Ectodermal cell (in vitro differentiated cells): ENCODE data around the gene NMU.
"Not testable (repeated sequence)": the region's sequence is repeated elsewhere in the genome, so short reads cannot be mapped to it uniquely, and the experiment has no call there.

Experiments
- H3K27ac ChIP-seq: 2 replicates; pipeline ENCODE4 v1.7.0; 2013; ENCODE audit warnings: mild to moderate bottlenecking, low read depth, low read length; ENCODE audit not compliant: insufficient read depth, poor library complexity, severe bottlenecking
- H3K27me3 ChIP-seq: 2 replicates; pipeline ENCODE4 v1.7.0; 2013; ENCODE audit warnings: mild to moderate bottlenecking, low read length; ENCODE audit not compliant: insufficient read depth, control insufficient read depth, poor library complexity, severe bottlenecking
- H3K36me3 ChIP-seq: one replicate; pipeline ENCODE4 v1.7.0; 2013; ENCODE audit warnings: low read length; ENCODE audit not compliant: control insufficient read depth, insufficient read depth
- H3K4me1 ChIP-seq: one replicate; pipeline ENCODE4 v1.7.0; 2013; ENCODE audit warnings: low read length; ENCODE audit not compliant: control insufficient read depth, insufficient read depth
- H3K4me3 ChIP-seq: 2 replicates; pipeline ENCODE4 v1.7.0; 2013; ENCODE audit warnings: low read depth, low read length, control low read depth; ENCODE audit not compliant: insufficient read depth
- H3K9me3 ChIP-seq: 2 replicates; pipeline ENCODE4 v1.7.0; 2013; ENCODE audit warnings: mild to moderate bottlenecking, low read length, moderate library complexity; ENCODE audit not compliant: control insufficient read depth
- WGBS, 2 experiments: methylation state at CpG; one replicate each; pipeline ENCODE4 v1.1.7; 2013; ENCODE audit warnings: missing lambda C conversion rate in 2 of 2; 5-methylcytosine and 5-hydroxymethylcytosine counted together

Gene NMU

DNA sequence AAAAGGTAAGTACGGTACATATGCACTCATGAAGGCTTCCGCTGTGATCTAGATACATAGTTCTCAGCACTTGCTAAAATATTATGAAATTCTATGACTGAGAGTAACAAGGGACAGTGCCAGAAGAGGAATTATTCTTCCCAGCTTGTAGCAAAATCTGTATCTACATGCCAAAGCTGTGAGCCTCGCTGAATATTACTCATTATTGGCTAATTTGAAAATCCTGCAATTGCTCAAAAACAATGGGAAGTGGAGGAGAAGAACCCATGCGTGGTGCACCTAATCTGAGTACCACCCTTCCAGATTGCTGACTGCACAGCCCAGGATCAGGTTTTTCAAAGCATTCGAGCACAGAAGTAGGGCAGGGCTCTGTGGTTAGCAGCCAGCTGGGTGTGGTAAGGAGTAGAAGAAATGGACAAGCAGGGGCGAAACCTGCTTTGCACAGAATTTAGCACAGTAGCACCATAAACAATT is 26.7 kb downstream of the NMU start:
- Histone ChIP-seq H3K4me3 (no peak overlapping the region), H3K36me3 (no peaks in the 10 kb centered on the region), H3K9me3 (no peaks in the 10 kb centered on the region), H3K4me1 (no peaks in the 10 kb centered on the region), H3K27me3 (no peaks in the 10 kb centered on the region), H3K27ac (no peak overlapping the region)
- WGBS, 2 experiments: 86 to 93% methylated on average over 4 to 6 of the region's 6 CpGs

DNA sequence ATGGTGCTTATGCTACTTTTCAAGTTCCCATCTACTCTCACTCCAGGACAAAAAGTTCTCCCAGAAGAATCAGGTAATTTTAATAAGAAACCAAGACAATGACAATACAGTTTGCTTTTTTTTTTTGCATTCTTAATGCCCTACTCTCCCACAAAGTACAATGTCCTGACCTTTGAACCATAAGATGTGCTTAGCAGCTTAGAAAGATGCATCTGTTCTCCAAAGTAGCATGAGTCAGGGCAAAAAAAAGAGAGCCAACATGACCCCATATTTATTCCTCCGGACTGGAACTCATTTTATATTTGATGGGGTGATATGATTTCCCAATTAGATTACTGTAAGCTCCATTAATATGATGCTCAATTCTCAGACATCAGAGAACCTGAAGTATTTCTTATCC is 27.5 kb downstream of the NMU start:
- H3K27ac ChIP-seq: no peak overlapping the region
- H3K9me3 ChIP-seq: no peaks in the 10 kb centered on the region
- WGBS, 2 experiments: 100% methylated on average over 1 of the region's 1 CpG; no CpG with 5 or more reads in 1 of the 2 experiments
- no peaks in the 10 kb centered on the region for H3K27me3 ChIP-seq
- no peaks in the 10 kb centered on the region for H3K4me1 ChIP-seq
- no peak overlapping the region for H3K4me3 ChIP-seq
- H3K36me3 ChIP-seq: no peaks in the 10 kb centered on the region

DNA sequence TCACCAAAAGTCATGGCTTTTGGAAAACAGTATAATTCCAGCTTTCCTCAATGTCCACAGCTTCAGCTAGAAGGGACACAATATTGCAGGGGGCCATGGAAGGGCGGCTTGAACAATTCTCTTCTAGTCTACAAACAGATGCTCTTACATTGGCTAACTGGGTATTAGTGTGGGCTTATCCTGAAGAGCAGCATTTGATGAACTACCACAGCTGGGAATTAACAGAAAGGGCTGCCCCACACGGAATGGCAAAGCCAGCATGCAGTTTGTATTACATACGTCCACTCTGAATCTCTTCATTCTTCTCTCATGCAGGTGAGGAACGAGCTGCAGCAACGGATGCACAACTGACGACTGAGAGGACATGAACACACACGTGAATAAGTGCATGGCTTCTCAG is 31.1 kb downstream of the NMU start:
- no peaks in the 10 kb centered on the region for H3K9me3 ChIP-seq
- H3K27me3 ChIP-seq: no peaks in the 10 kb centered on the region
- H3K4me3 ChIP-seq: no peak overlapping the region
- H3K4me1 ChIP-seq: no peaks in the 10 kb centered on the region
- WGBS, 2 experiments: 91 to 92% methylated on average over 7 of the region's 7 CpGs
- H3K27ac ChIP-seq: no peak overlapping the region
- H3K36me3 ChIP-seq: no peaks in the 10 kb centered on the region

DNA sequence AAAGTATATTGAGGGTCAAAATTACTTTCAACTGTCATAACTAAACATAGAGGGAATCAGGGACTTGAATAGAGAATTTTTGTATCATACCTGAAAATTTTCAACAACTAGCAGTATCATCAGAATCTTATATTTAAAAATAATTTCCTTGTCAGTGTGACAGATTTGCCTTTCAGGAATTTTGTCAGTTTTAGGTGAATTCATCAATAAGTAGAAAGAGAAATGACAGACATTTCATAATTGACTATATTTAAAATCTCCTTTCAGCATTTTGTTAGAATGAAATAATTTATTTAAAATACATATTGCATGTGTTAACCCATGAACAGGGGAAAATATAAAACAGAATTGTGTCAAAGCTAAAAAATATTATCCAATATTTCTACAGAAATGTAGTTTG is 35.5 kb downstream of the NMU start:
- no peaks in the 10 kb centered on the region for H3K27me3 ChIP-seq
- H3K36me3 ChIP-seq: no peaks in the 10 kb centered on the region
- H3K4me3 ChIP-seq: no peak overlapping the region
- no peaks in the 10 kb centered on the region for H3K4me1 ChIP-seq
- H3K27ac ChIP-seq: no peak overlapping the region
- H3K9me3 ChIP-seq: no peaks in the 10 kb centered on the region

DNA sequence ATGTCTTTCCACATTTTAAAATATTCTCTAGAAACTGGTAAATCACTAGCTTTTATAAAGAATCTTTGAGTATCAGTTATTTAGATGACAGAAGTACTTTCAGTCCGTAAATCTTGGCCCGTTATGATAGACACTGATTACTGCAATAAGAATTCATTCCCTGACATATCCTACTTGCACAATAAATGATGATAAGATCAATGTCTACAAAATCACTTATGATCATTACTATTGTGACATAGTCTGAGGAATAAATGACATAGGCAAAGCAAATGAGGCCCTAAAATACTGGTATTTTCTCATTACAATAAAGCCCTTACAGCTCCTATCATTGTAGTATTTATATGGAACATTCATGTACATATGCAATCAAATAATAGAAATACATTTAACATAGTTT is 37.5 kb downstream of the NMU start:
- no peaks in the 10 kb centered on the region for H3K4me1 ChIP-seq
- no peaks in the 10 kb centered on the region for H3K9me3 ChIP-seq
- no peak overlapping the region for H3K4me3 ChIP-seq
- no peak overlapping the region for H3K27ac ChIP-seq
- H3K36me3 ChIP-seq: no peaks in the 10 kb centered on the region
- WGBS, 2 experiments: 100% methylated on average over 1 to 2 of the region's 2 CpGs
- no peaks in the 10 kb centered on the region for H3K27me3 ChIP-seq

DNA sequence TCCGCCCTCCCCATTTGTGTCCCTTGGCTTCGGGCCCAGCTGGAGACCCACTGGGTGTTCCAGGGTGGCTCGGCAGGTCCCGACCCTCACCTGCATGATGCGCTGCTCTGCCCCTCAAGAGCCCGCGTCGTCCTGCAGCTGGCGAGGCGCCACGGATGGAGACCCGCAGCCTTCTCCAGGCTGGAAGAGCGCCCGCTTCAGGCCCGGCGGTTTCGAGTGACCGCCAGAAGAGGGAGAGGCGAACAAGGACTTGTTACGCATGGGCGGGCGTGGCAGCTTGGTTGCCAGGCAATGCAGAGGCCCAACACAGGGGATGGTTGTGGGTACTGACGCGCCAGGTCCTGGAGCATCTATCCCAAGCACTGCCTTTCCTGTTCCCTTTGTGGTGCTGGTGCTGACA is 44.1 kb downstream of the NMU start, which contains the start of gene PDCL2:
Gene PDCL2 (minus strand): TSS at position 232 of the 400 bp plus-strand sequence. CDS start 136 bp downstream, at position 96.
- no peaks in the 10 kb centered on the region for H3K27me3 ChIP-seq
- no peaks in the 10 kb centered on the region for H3K4me1 ChIP-seq
- H3K9me3 ChIP-seq: no peaks in the 10 kb centered on the region
- H3K36me3 ChIP-seq: no peaks in the 10 kb centered on the region
- WGBS, 2 experiments: 96 to 97% methylated on average over 24 of the region's 24 CpGs
- H3K27ac ChIP-seq: no peak within 1 kb of the TSS
- no peak within 1 kb of the TSS for H3K4me3 ChIP-seq

DNA sequence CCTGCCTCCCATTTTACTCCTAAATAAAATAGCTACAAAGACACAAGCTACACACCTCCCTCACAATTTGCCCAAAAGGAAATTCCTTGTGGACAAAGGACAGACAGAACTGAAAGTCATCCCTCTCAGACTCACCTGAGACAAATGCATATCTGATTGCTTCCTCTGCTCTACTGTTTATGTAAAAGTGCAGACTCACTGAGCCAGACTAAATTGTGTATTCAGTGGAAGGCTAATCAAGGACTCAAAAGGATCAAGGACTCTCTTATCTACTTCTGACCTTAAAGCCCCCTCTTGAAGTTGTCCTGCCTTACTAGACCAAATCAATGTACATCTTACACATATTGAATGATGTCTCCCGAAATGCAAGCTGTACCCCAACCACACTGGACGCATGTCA is 47.9 kb downstream of the NMU start:
- Histone ChIP-seq H3K36me3 (no peaks in the 10 kb centered on the region), H3K9me3 (no peaks in the 10 kb centered on the region), H3K4me1 (no peaks in the 10 kb centered on the region), H3K27me3 (no peaks in the 10 kb centered on the region), H3K27ac (no peak overlapping the region), H3K4me3 (no peak overlapping the region)
- WGBS, 2 experiments: 92 to 94% methylated on average over 2 of the region's 2 CpGs

DNA sequence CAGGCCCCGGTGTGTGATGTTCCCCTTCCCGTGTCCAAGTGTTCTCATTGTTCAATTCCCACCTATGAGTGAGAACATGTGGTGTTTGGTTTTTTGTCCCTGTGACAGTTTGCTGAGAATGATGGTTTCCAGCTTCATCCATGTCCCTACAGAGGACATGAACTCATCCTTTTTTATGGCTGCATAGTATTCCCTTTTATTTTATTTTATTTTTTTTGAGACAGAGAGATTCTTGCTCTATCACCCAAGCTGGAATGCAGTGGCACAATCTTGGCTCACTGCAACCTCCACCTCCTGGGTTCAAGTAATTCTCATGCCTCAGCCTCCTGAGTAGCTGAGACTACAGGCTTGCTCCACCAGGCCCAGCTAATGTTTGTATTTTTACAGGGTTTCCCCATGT is 53.3 kb downstream of the NMU start:
- no CpG with 5 or more reads among the region's 2 CpGs for WGBS, 2 experiments
- H3K36me3 ChIP-seq, H3K4me3 ChIP-seq, H3K9me3 ChIP-seq, H3K27ac ChIP-seq, H3K4me1 ChIP-seq, H3K27me3 ChIP-seq: not testable (repeated sequence)

DNA sequence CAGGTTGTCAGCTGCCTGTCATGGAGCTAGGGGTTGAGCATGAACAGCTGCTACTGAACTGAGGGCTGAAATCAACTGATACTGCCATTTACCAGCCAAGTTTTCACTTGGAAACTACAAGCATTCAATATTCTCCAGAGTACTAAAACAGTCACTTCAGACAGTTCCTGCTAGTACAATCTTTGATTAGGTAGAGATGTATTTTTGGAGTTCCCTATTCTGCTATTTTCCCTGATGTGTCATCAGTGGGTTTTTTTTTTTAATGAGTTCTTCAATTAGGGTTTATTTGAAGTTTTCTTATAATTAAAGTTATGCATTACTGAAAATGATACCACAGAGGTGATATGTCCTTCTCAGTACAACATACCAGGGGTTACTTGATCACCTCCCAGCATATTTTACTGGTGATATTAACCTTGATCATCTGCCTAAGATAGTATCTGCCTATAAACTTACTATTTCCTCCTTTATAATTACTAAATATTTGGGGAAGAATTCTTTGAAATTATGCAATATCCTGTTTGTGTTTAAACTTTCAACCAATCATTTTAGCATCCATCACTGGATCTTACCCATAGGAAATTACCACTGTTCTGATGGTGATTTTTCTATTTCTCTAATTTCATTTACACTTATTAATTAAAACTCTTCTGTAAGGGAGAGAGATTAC is 57.6 kb downstream of the NMU start:
- H3K9me3 ChIP-seq: peaks cover 3% of the 10 kb centered on the region

DNA sequence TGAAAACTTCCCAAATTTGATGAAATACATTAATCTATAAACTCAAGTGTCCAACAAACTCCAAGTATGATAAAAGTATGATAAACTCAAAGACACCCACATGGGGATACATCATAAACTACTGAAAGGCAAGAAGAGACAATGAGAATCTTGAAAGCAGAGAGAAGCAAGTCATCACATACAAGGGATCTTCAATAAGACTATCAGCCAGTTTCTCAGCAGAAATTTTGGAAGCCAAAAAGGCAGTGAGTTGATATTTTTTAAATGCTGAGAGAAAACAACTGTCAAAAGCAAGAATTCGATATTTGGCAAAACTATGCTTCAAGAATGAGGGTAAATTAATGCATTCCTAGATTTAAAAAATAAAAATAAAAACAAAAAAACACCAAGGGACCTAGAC is 60.6 kb downstream of the NMU start:
- no peak overlapping the region for H3K4me3 ChIP-seq
- WGBS, 2 experiments: 77% methylated on average over 1 of the region's 1 CpG; no CpG with 5 or more reads in 1 of the 2 experiments
- no peaks in the 10 kb centered on the region for H3K4me1 ChIP-seq
- no peaks in the 10 kb centered on the region for H3K27me3 ChIP-seq
- no peaks in the 10 kb centered on the region for H3K36me3 ChIP-seq
- H3K9me3 ChIP-seq: peaks cover 3% of the 10 kb centered on the region
- H3K27ac ChIP-seq: no peak overlapping the region

More for the DNA sequence above, 57.6 kb downstream of the NMU start:
- Histone ChIP-seq H3K4me3 (no peak overlapping the region), H3K4me1 (no peaks in the 10 kb centered on the region), H3K27me3 (no peaks in the 10 kb centered on the region), H3K27ac (no peak overlapping the region), H3K36me3 (no peaks in the 10 kb centered on the region)

DNA sequence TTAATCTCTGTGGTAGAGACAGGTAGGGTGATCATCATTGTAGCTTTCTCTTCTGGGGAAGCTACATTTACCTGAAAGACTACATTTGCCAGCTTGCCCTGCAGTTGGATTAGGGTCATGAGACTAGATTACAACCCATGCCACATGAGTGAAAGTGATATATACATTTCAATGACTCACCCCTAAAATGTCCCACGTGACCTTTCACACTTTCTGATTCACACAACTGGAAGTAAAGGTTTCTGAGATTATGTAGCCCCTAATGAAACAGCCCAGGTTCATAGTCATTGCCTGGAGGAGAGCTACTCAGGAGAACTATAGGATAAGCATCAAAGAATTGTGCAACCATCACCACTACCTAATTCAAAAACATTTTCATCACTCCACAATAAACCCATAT is 61.8 kb downstream of the NMU start:
- H3K9me3 ChIP-seq: peaks cover 3% of the 10 kb centered on the region
- H3K27ac ChIP-seq: no peak overlapping the region
- no peaks in the 10 kb centered on the region for H3K27me3 ChIP-seq
- H3K4me1 ChIP-seq: no peaks in the 10 kb centered on the region
- 88 to 89% methylated on average over 1 of the region's 1 CpG for WGBS, 2 experiments
- H3K36me3 ChIP-seq: no peaks in the 10 kb centered on the region
- H3K4me3 ChIP-seq: no peak overlapping the region
